Prostate gland (tissue), 2 donors: Measurements from ENCODE around the gene NEDD4L.

Source experiments
- POLR2AphosphoS5 ChIP-seq: sonication (generic); formaldehyde crosslinking; IDR thresholded peaks from one replicate; pipeline ENCODE4 v1.6.1; 2017; ENCODE audit warnings: antibody characterized with exemption
- TF ChIP-seq, protein P1 (sequence below), 4 experiments: fragments of 200-600 bp in 2 of 4; fragments of 450-650 bp in 2 of 4; sonication (generic) in 2 of 4; IDR thresholded peaks; 1 replicate in 3 of 4; 2 replicates in 1 of 4; pipeline ENCODE4 v1.5.1; 2016 to 2019; ENCODE audit warnings: antibody characterized with exemption in 4 of 4, mild to moderate bottlenecking in 2 of 4, moderate library complexity in 2 of 4

DNA sequence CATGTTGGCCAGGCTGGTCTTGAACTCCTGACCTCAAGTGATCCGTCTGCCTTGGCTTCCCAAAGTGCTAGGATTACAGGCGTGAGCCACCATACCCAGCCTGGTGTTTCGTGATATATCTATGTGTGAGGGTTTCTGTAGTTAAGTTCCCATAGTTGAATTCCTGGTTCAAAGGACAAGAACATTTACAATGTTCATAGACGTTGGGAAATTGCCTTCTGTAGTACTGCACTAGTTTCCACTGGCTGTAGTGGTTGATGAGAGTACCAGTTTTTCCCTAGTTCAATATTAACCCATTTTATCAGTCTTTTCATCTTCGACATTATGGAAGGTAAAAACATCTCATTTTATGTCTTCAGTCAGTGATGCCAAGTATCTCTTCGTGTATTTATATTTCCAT lies 171.0 kb downstream of the NEDD4L start:
- TF ChIP-seq, protein P1, sequence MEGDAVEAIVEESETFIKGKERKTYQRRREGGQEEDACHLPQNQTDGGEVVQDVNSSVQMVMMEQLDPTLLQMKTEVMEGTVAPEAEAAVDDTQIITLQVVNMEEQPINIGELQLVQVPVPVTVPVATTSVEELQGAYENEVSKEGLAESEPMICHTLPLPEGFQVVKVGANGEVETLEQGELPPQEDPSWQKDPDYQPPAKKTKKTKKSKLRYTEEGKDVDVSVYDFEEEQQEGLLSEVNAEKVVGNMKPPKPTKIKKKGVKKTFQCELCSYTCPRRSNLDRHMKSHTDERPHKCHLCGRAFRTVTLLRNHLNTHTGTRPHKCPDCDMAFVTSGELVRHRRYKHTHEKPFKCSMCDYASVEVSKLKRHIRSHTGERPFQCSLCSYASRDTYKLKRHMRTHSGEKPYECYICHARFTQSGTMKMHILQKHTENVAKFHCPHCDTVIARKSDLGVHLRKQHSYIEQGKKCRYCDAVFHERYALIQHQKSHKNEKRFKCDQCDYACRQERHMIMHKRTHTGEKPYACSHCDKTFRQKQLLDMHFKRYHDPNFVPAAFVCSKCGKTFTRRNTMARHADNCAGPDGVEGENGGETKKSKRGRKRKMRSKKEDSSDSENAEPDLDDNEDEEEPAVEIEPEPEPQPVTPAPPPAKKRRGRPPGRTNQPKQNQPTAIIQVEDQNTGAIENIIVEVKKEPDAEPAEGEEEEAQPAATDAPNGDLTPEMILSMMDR (IDR thresholded peaks at IDR 0.05): no peak
- TF ChIP-seq POLR2AphosphoS5: no peak
